H1 (cell line): ENCODE results near the gene TRAM1L1. TPM values are rescaled to one million over a fixed set of nuclear protein-coding genes. Genes with fewer than 3 reads are reported as not detected.

Source experiments
- CTCF ChIA-PET: fragments of 300-600 bp; sonication (Branson Sonifier 250); formaldehyde crosslinking; loops from one replicate; lab custom pipeline; 2021; ENCODE audit not compliant: partially characterized antibody; lab: Charles Lee
- POLR2A ChIA-PET: fragments of 300-600 bp; sonication (Branson Sonifier 250); formaldehyde crosslinking; loops from one replicate; lab custom pipeline; 2021; ENCODE audit warnings: inconsistent platforms; ENCODE audit not compliant: partially characterized antibody; lab: Charles Lee
- DNase-seq, 2 experiments: peaks; one replicate each; pipeline versions ENCODE4 v3.0.0 to v3.0.0-alpha.2; 2010 to 2022; ENCODE audit warnings: low spot score in 2 of 2, low read depth in 1 of 2, mixed read lengths in 1 of 2
- FAIRE-seq: peaks from 2 replicates; lab custom pipeline; 2011; peaks lifted over from hg19 to GRCh38; lab: Jason Lieb, UNC
- H2AFZ ChIP-seq: 2 replicates; pipeline ENCODE4 v1.8.1; 2012; ENCODE audit warnings: low read length, inconsistent platforms
- H2AK5ac ChIP-seq: 2 replicates; pipeline ENCODE4 v1.6.1; 2013; ENCODE audit warnings: low read depth, low read length
- H2BK120ac ChIP-seq: replicated peaks from 2 replicates; pipeline ENCODE3; 2013; ENCODE audit warnings: low read depth, low read length, inconsistent platforms
- H2BK12ac ChIP-seq: 2 replicates; pipeline ENCODE4 v1.6.1; 2013; ENCODE audit warnings: low read depth, low read length
- H2BK15ac ChIP-seq: 2 replicates; pipeline ENCODE4 v1.6.1; 2013; ENCODE audit warnings: low read length
- H2BK20ac ChIP-seq: 2 replicates; pipeline ENCODE4 v1.6.1; 2013; ENCODE audit warnings: low read length
- H2BK5ac ChIP-seq: 2 replicates; pipeline ENCODE4 v1.6.1; 2013; ENCODE audit warnings: low read depth, low read length
- H3K14ac ChIP-seq: 2 replicates; pipeline ENCODE4 v1.6.1; 2013; ENCODE audit warnings: inconsistent platforms; ENCODE audit not compliant: insufficient read length
- H3K18ac ChIP-seq: 2 replicates; pipeline ENCODE4 v1.6.1; 2013; ENCODE audit warnings: low read length; ENCODE audit errors: extremely low read depth
- H3K23ac ChIP-seq: 2 replicates; pipeline ENCODE4 v1.6.1; 2013; ENCODE audit warnings: inconsistent platforms; ENCODE audit not compliant: insufficient read length
- H3K23me2 ChIP-seq: 2 replicates; pipeline ENCODE4 v1.6.1; 2013; ENCODE audit warnings: low read depth, low read length
- H3K27ac ChIP-seq: 2 replicates; pipeline ENCODE4 v1.6.1; 2011; ENCODE audit warnings: low read depth, low read length, inconsistent platforms
- H3K27me3 ChIP-seq, 4 experiments: replicated peaks in 1 of 4; 1 replicate in 1 of 4; 2 replicates in 3 of 4; pipeline versions ENCODE4 v1.6.1 to v1.8.1; 2011 to 2013; ENCODE audit warnings: low read length in 3 of 4, mild to moderate bottlenecking in 3 of 4, inconsistent platforms in 2 of 4, mixed read lengths in 2 of 4, moderate library complexity in 1 of 4; ENCODE audit not compliant: control insufficient read depth in 3 of 4, insufficient read depth in 3 of 4; ENCODE audit errors: extremely low read depth in 1 of 4
- H3K36me3 ChIP-seq, 4 experiments: 2 replicates each; pipeline versions ENCODE4 v1.6.1 to v1.8.1; 2011 to 2013; ENCODE audit warnings: mild to moderate bottlenecking in 4 of 4, low read length in 3 of 4, moderate library complexity in 2 of 4, control low read depth in 1 of 4, inconsistent platforms in 1 of 4; ENCODE audit not compliant: insufficient read depth in 4 of 4, control insufficient read depth in 2 of 4
- H3K4ac ChIP-seq: replicated peaks from 2 replicates; pipeline ENCODE3; 2013; ENCODE audit warnings: low read length, low read depth, mixed read lengths, inconsistent platforms; ENCODE audit not compliant: insufficient read length
- H3K4me1 ChIP-seq, 4 experiments: replicated peaks in 1 of 4; 1 replicate in 1 of 4; 2 replicates in 3 of 4; pipeline versions ENCODE4 v1.6.1 to v1.8.1; 2011 to 2013; ENCODE audit warnings: low read length in 3 of 4, inconsistent platforms in 2 of 4, mixed read lengths in 1 of 4; ENCODE audit not compliant: insufficient read depth in 4 of 4, control insufficient read depth in 3 of 4
- H3K4me2 ChIP-seq, 2 experiments: 2 replicates each; pipeline versions ENCODE4 v1.6.1 to v1.8.1; 2011 to 2013; ENCODE audit warnings: low read depth in 2 of 2, low read length in 2 of 2, control low read depth in 1 of 2, inconsistent platforms in 1 of 2, mild to moderate bottlenecking in 1 of 2; ENCODE audit not compliant: insufficient read depth in 1 of 2
- H3K4me3 ChIP-seq, 4 experiments: fragments of 200-600, 300-600 bp in 1 of 4; sonication (generic), shearing (Covaris generic), sonication (Bioruptor Twin) in 1 of 4; 2 replicates each; pipeline versions ENCODE4 v1.5.1 to v1.8.1; 2011 to 2016; ENCODE audit warnings: low read length in 4 of 4, low read depth in 3 of 4, control low read depth in 2 of 4, inconsistent platforms in 2 of 4, mild to moderate bottlenecking in 2 of 4, mixed read lengths in 1 of 4, moderate library complexity in 1 of 4; ENCODE audit not compliant: insufficient read depth in 2 of 4; ENCODE audit errors: extremely low read depth in 1 of 4
- H3K56ac ChIP-seq: replicated peaks from 2 replicates; pipeline ENCODE3; 2013; ENCODE audit warnings: low read depth, mild to moderate bottlenecking, mixed read lengths, low read length, inconsistent platforms; ENCODE audit not compliant: insufficient read length
- H3K79me1 ChIP-seq: 2 replicates; pipeline ENCODE4 v1.6.1; 2013; ENCODE audit warnings: low read depth, low read length, control low read depth
- H3K79me2 ChIP-seq, 2 experiments: 2 replicates each; pipeline versions ENCODE4 v1.6.1 to v1.8.1; 2012 to 2013; ENCODE audit warnings: low read length in 2 of 2, mild to moderate bottlenecking in 2 of 2, inconsistent platforms in 1 of 2; ENCODE audit not compliant: insufficient read depth in 2 of 2, control insufficient read depth in 1 of 2
- H3K9ac ChIP-seq, 4 experiments: replicated peaks in 1 of 4; 1 replicate in 1 of 4; 2 replicates in 3 of 4; pipeline versions ENCODE4 v1.6.1 to v1.8.1; 2011 to 2013; ENCODE audit warnings: low read depth in 3 of 4, low read length in 3 of 4, control low read depth in 2 of 4, mild to moderate bottlenecking in 2 of 4, moderate library complexity in 2 of 4, inconsistent platforms in 1 of 4; ENCODE audit errors: extremely low read depth in 1 of 4
- H3K9me3 ChIP-seq, 2 experiments: 2 replicates each; pipeline versions ENCODE4 v1.6.1 to v1.8.1; 2012 to 2013; ENCODE audit warnings: mild to moderate bottlenecking in 2 of 2, moderate library complexity in 2 of 2, control low read depth in 1 of 2, inconsistent platforms in 1 of 2, low read depth in 1 of 2, low read length in 1 of 2, mixed read lengths in 1 of 2; ENCODE audit not compliant: insufficient read depth in 2 of 2
- H4K20me1 ChIP-seq, 2 experiments: replicated peaks in 1 of 2; 2 replicates each; pipeline versions ENCODE3 to v1.8.1; 2011 to 2013; ENCODE audit warnings: inconsistent platforms in 2 of 2, low read length in 2 of 2, mild to moderate bottlenecking in 1 of 2; ENCODE audit not compliant: insufficient read depth in 2 of 2, control insufficient read depth in 1 of 2
- H4K5ac ChIP-seq: 2 replicates; pipeline ENCODE4 v1.6.1; 2013; ENCODE audit warnings: low read length, low read depth, mixed read lengths, inconsistent platforms; ENCODE audit not compliant: insufficient read length
- H4K8ac ChIP-seq: 2 replicates; pipeline ENCODE4 v1.8.0; 2013; ENCODE audit warnings: mild to moderate bottlenecking, moderate library complexity, low read length, inconsistent platforms; ENCODE audit not compliant: insufficient read depth; ENCODE audit errors: extremely low read depth
- H4K91ac ChIP-seq: replicated peaks from 2 replicates; pipeline ENCODE3; 2013; ENCODE audit warnings: low read length, mixed read lengths, inconsistent platforms; ENCODE audit not compliant: insufficient read length
- ATF3 ChIP-seq: IDR thresholded peaks from 2 replicates; pipeline ENCODE4 v1.6.1; 2011; ENCODE audit warnings: low read depth, mild to moderate bottlenecking, low read length; ENCODE audit not compliant: insufficient read depth
- BACH1 ChIP-seq: IDR thresholded peaks from 2 replicates; pipeline ENCODE4 v1.6.1; 2012; ENCODE audit warnings: low read length, improper control_type of control experiment
- CBX5 ChIP-seq: fragments of 300-800, 300-1000 bp; sonication (generic); IDR thresholded peaks from 2 replicates; pipeline ENCODE4 v1.7.1; 2016; ENCODE audit warnings: antibody characterized with exemption, low read length, low read depth
- SRF ChIP-seq: IDR thresholded peaks from 2 replicates; pipeline ENCODE4 v1.6.1; 2011; ENCODE audit warnings: mild to moderate bottlenecking, low read depth, low read length, moderate library complexity
- WGBS, 2 experiments: shearing (Covaris generic) in 1 of 2; methylation state at CpG; one replicate each; pipeline versions ENCODE4 v1.1.6 to v1.1.7; 2013 to 2015; ENCODE audit warnings: low lambda C conversion rate in 2 of 2, mixed read lengths in 2 of 2, inconsistent platforms in 1 of 2, low coverage in 1 of 2, missing lambda C conversion rate in 1 of 2; ENCODE audit not compliant: insufficient replicate concordance in 2 of 2, insufficient coverage in 1 of 2, insufficient read length in 1 of 2; ENCODE audit errors: extremely low coverage in 1 of 2, missing lambda C conversion rate in 1 of 2; 5-methylcytosine and 5-hydroxymethylcytosine counted together
- polyA plus RNA-seq, 7 experiments: library from polyadenylated mRNA; depleted of rRNA in 3 of 7; stranded (reverse) in 5 of 7; unstranded in 2 of 7; fragments of >200 nt in 5 of 7; fragments of 200-250 nt in 2 of 7; gene quantifications; 1 replicate in 5 of 7; 2 replicates in 1 of 7; 4 replicates in 1 of 7; pipeline versions ENCODE4 v1.2.1 to v1.2.3, GENCODE V29; 2011 to 2013; ENCODE audit warnings: missing spikeins in 2 of 7, mixed read lengths in 2 of 7
- total RNA-seq: library from RNA; stranded (reverse); fragmentation: NEBNext Ultra II Directional; extraction: Animal tissue kit (Norgen Biotek cat#: 25700); gene quantifications from 2 replicates; pipeline ENCODE4 v1.2.1, GENCODE V29; 2021
- TF ChIP-seq, protein P1 (sequence below), 3 experiments: IDR thresholded peaks; 1 replicate in 2 of 3; 2 replicates in 1 of 3; pipeline versions ENCODE4 v1.5.1 to v1.6.1; 2011; ENCODE audit warnings: low read length in 3 of 3, mild to moderate bottlenecking in 3 of 3, inconsistent platforms in 2 of 3, low read depth in 1 of 3, moderate library complexity in 1 of 3; ENCODE audit not compliant: insufficient read depth in 1 of 3; ENCODE audit errors: control extremely low read depth in 1 of 3

Gene TRAM1L1
- total and polyA plus RNA-seq, 2 of the 8 experiments (the other 6 are each of a cell fraction or from before 2014, with no cell fraction given): 0.94 to 1.5 TPM

GRCh38 chr4:117096462-117096861 lies 11.1 kb upstream of the TRAM1L1 start:
- FAIRE-seq (no peak), DNase-seq (no peak)
- ChIA-PET CTCF (interaction anchor here (0.9 kb wide), 1 partner anchor 14 kb away, joined by 3 read pairs; no protein-coding TSS in a partner anchor), POLR2A (no interaction called here)
- 92% methylated on average over 5 of the region's 5 CpGs; no CpG with 5 or more reads in 1 of the 2 experiments for WGBS, 2 experiments
- H2AK5ac ChIP-seq: no peak overlapping the region
- H3K79me2 ChIP-seq: no peaks in the 10 kb centered on the region
- no peaks in the 10 kb centered on the region for H3K36me3 ChIP-seq
- no peak overlapping the region for H3K4me2 ChIP-seq
- no peak overlapping the region for H4K91ac ChIP-seq
- H2BK120ac ChIP-seq: no peak overlapping the region
- H4K8ac ChIP-seq: no peak overlapping the region
- no peaks in the 10 kb centered on the region for H4K20me1 ChIP-seq
- no peak overlapping the region for H3K56ac ChIP-seq
- no peak overlapping the region for H2BK12ac ChIP-seq
- H3K14ac ChIP-seq: no peak overlapping the region
- no peak overlapping the region for H2BK20ac ChIP-seq
- H3K9ac ChIP-seq: no peak overlapping the region
- H3K4me1 ChIP-seq: no peaks in the 10 kb centered on the region
- H3K4ac ChIP-seq: no peak overlapping the region
- no peak overlapping the region for H2BK15ac ChIP-seq
- H3K9me3 ChIP-seq: no peaks in the 10 kb centered on the region
- H3K79me1 ChIP-seq: no peaks in the 10 kb centered on the region
- TF ChIP-seq ATF3: no peak
- TF ChIP-seq CBX5: no peak
- TF ChIP-seq SRF: no peak
- TF ChIP-seq BACH1: no peak
- TF ChIP-seq, protein P1, sequence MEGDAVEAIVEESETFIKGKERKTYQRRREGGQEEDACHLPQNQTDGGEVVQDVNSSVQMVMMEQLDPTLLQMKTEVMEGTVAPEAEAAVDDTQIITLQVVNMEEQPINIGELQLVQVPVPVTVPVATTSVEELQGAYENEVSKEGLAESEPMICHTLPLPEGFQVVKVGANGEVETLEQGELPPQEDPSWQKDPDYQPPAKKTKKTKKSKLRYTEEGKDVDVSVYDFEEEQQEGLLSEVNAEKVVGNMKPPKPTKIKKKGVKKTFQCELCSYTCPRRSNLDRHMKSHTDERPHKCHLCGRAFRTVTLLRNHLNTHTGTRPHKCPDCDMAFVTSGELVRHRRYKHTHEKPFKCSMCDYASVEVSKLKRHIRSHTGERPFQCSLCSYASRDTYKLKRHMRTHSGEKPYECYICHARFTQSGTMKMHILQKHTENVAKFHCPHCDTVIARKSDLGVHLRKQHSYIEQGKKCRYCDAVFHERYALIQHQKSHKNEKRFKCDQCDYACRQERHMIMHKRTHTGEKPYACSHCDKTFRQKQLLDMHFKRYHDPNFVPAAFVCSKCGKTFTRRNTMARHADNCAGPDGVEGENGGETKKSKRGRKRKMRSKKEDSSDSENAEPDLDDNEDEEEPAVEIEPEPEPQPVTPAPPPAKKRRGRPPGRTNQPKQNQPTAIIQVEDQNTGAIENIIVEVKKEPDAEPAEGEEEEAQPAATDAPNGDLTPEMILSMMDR (IDR thresholded peaks at IDR 0.05; ENCODE audit: control extremely low read depth in 1 of 3, insufficient read depth in 1 of 3, low read depth in 1 of 3, low read length in 3 of 3): no peak
- H3K23me2 ChIP-seq: no peaks in the 10 kb centered on the region
- H3K27ac ChIP-seq: no peak overlapping the region
- H2AFZ ChIP-seq: 0 out of 2 replicates have a peak overlapping the region, but pooled peaks have one; percentile 68
- no peak overlapping the region for H2BK5ac ChIP-seq
- no peak overlapping the region for H3K23ac ChIP-seq
- H3K18ac ChIP-seq: no peak overlapping the region
- H4K5ac ChIP-seq: no peak overlapping the region
- no peak overlapping the region for H3K4me3 ChIP-seq
- H3K27me3 ChIP-seq: no peaks in the 10 kb centered on the region
